Activated CD8-positive, alpha-beta T cell treated with anti-CD3 and anti-CD28 coated beads for 36 hours (primary cell): Measurements from ENCODE around the gene PCCA. TPM values are rescaled to one million over a fixed set of nuclear protein-coding genes. Genes with fewer than 3 reads are reported as not detected.

Experiments
- ATAC-seq: fragments of 200-7000 bp; cut with Tn5 transposase; one replicate; pipeline ENCODE4 v1.10.0; 2021; ENCODE audit warnings: mild to moderate bottlenecking, moderate library complexity
- CTCF ChIA-PET: fragments of 350-600 bp; sonication (Branson Sonifier 250); formaldehyde crosslinking; loops from one replicate; lab custom pipeline; 2021; ENCODE audit warnings: antibody characterized with exemption; lab: Charles Lee
- POLR2A ChIA-PET: fragments of 350-600 bp; sonication (Branson Sonifier 250); formaldehyde crosslinking; loops from one replicate; lab custom pipeline; 2021; ENCODE audit warnings: antibody characterized with exemption; lab: Charles Lee
- DNase-seq: peaks from one replicate; pipeline ENCODE4 v3.0.0-alpha.2; 2020
- H3K27ac Mint-ChIP-seq: one replicate; pipeline ENCODE4 v1.8.0; 2021; ENCODE audit warnings: mild to moderate bottlenecking, mixed read lengths
- H3K27me3 Mint-ChIP-seq: one replicate; pipeline ENCODE4 v1.8.0; 2021; ENCODE audit warnings: mixed read lengths
- H3K36me3 Mint-ChIP-seq: one replicate; pipeline ENCODE4 v1.8.0; 2021; ENCODE audit warnings: low read depth, mixed read lengths
- H3K4me1 Mint-ChIP-seq: one replicate; pipeline ENCODE4 v1.8.0; 2021; ENCODE audit warnings: low read depth, mixed read lengths
- H3K4me3 Mint-ChIP-seq: one replicate; pipeline ENCODE4 v1.8.0; 2021; ENCODE audit warnings: mild to moderate bottlenecking, moderate library complexity, mixed read lengths
- H3K9me3 Mint-ChIP-seq: one replicate; pipeline ENCODE4 v1.8.0; 2021; ENCODE audit warnings: mixed read lengths
- intact Hi-C: fragments of 100-400 bp; cut with micrococcal nuclease; formaldehyde crosslinking; loops from one replicate; pipeline ENCODE4 v1.10.0; 2022
- total RNA-seq, 2 experiments: library from RNA; stranded (reverse); gene quantifications; one replicate each; pipeline ENCODE4 v1.2.3, GENCODE V29; 2021
- TF ChIP-seq, protein P1 (sequence below): fragments of 200-600 bp; IDR thresholded peaks from one replicate; pipeline ENCODE4 v1.8.0; 2022; ENCODE audit warnings: antibody characterized with exemption, mild to moderate bottlenecking

Gene PCCA
- total RNA-seq, 2 experiments from 2014 or later: 8.4 to 9.2 TPM

DNA sequence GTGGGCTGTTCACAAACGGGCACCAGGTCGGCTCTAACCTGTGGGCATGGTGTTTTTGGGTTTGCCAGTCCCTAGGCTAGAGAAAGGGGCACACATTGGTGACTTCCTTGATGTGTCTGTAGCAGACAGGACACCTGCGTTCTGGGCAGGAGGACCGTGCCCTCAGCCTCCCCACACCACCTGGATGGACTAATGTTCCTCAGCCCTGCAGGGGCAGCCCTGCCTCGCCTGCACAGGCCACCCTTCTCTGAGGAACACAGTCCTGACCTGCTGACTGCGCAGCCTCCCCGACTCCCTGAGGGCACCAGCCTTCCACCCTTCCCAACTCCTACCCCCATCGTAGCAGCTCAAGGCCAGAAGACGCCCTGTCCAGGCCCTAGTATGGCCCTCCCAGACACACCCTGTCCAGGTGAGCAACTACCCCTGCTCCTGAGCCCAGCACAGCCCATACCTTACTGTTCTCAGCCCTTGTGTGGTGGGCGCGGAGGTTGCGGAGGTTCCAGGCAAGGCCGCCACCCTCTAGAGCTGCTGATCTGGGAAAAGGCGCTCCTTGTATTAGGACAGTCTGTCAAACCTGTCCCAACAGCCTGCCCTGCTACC, 444.0 kb downstream of the PCCA start:
- Mint-ChIP-seq H3K27me3 (no peaks in the 10 kb centered on the region), H3K36me3 (peaks cover 2% of the 10 kb centered on the region), H3K4me3 (no peak overlapping the region), H3K4me1 (peaks cover 12% of the 10 kb centered on the region), H3K9me3 (no peaks in the 10 kb centered on the region), H3K27ac (no peak overlapping the region)
- TF ChIP-seq, protein P1, sequence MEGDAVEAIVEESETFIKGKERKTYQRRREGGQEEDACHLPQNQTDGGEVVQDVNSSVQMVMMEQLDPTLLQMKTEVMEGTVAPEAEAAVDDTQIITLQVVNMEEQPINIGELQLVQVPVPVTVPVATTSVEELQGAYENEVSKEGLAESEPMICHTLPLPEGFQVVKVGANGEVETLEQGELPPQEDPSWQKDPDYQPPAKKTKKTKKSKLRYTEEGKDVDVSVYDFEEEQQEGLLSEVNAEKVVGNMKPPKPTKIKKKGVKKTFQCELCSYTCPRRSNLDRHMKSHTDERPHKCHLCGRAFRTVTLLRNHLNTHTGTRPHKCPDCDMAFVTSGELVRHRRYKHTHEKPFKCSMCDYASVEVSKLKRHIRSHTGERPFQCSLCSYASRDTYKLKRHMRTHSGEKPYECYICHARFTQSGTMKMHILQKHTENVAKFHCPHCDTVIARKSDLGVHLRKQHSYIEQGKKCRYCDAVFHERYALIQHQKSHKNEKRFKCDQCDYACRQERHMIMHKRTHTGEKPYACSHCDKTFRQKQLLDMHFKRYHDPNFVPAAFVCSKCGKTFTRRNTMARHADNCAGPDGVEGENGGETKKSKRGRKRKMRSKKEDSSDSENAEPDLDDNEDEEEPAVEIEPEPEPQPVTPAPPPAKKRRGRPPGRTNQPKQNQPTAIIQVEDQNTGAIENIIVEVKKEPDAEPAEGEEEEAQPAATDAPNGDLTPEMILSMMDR: no peak
- POLR2A ChIA-PET: no interaction called here
- intact Hi-C loops: no loop called here
- no peak for ATAC-seq
- CTCF ChIA-PET: interaction anchor here (1.1 kb wide), 1 partner anchor 18 kb away, joined by 3 read pairs; no protein-coding TSS in a partner anchor
- no peak for DNase-seq

DNA sequence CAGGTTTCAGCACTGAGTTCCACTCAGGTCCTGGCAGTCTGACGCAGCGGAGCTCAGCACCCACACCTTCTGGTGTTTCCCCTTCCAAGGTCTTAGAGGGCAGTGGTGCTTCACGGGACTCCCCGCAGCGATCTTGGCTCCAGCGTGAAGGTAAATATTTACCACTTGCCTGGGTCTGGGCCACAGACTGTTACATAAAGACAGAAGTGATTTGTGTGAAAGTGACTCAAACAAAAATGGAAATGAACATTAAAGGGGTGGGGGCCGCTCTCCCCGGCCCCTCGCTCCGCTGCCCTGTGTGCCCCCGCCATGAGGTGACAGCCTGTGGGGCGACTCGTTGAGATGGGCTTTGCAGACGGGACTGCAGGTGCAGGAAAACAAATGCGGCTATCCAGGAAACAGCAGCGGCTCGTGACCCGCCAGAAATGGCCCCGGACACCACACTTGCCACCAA, 444.7 kb downstream of the PCCA start:
- peaks cover 19% of the 10 kb centered on the region for H3K4me1 Mint-ChIP-seq
- no peak overlapping the region for H3K27ac Mint-ChIP-seq
- H3K27me3 Mint-ChIP-seq: no peaks in the 10 kb centered on the region
- ChIA-PET CTCF (interaction anchor here (1.2 kb wide), 1 partner anchor 10 kb away, joined by 3 read pairs; no protein-coding TSS in a partner anchor), POLR2A (no interaction called here)
- H3K4me3 Mint-ChIP-seq: no peak overlapping the region
- intact Hi-C loops: no loop called here
- DNase-seq (no peak), ATAC-seq (no peak)
- H3K36me3 Mint-ChIP-seq: peaks cover 2% of the 10 kb centered on the region
- TF ChIP-seq, protein P1: no peak
- no peaks in the 10 kb centered on the region for H3K9me3 Mint-ChIP-seq

DNA sequence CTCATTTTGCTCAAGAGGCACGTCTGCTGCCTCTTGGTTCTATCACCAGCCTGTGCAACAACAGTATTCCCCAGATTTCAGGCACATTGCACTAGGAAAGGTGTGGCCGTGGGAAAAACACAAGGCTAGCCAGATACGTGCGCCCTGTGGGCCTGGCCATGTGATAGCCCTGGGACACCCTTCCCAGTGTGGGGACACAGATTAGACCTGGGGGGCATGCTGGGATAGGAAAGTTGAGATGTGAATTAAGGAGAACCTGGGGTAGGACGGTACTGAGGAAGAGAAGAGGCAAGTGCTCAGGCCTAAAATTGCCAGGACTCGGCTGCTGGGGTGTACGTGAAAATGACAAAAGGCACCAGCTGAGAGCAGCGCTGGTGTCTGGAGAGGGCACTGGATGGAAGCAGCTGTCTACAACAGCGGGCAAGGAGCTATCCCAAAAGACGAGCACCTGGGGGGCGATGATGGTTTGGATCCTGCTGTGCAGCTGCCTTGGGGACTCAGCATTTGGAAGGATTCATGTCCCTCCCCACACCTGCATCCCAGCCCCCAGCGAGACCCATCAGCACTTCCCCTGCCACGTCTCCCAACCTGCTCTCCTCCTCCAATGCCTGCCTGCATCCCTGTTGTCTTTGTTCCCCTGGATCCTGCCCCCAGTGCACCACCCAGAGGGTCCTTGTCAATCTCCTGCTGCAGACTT, 445.4 kb downstream of the PCCA start:
- no peak overlapping the region for H3K27ac Mint-ChIP-seq
- H3K4me1 Mint-ChIP-seq: peaks cover 25% of the 10 kb centered on the region
- H3K27me3 Mint-ChIP-seq: no peaks in the 10 kb centered on the region
- intact Hi-C loops: no loop called here
- peaks cover 2% of the 10 kb centered on the region for H3K36me3 Mint-ChIP-seq
- CTCF ChIA-PET: interaction anchor here (1.2 kb wide), 1 partner anchor 9 kb away, joined by 3 read pairs; no protein-coding TSS in a partner anchor
- TF ChIP-seq, protein P1: no peak
- ATAC-seq: no peak
- POLR2A ChIA-PET: no interaction called here
- no peaks in the 10 kb centered on the region for H3K9me3 Mint-ChIP-seq
- no peak for DNase-seq
- no peak overlapping the region for H3K4me3 Mint-ChIP-seq

DNA sequence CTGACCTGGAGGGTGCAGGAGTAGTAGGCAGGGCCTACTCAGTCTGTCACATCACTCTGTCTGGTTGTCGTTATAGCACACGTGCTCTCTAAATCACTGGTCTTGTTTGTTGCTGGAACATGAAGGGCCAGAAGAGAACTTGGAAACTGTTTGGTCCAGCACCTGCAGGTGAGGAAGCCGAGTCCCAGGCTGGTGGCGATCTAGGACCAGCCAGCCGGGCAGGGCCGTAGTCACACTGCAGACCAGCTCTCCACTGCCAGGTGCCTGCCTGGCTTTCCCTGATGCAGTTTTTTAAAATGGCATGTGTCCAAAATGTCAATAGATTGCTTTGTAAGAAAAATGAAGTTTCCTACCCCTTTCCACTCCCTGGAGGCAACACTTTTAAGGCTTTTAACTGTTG, 446.0 kb downstream of the PCCA start:
- TF ChIP-seq, protein P1: no peak
- peaks cover 28% of the 10 kb centered on the region for H3K4me1 Mint-ChIP-seq
- ChIA-PET POLR2A (no interaction called here), CTCF (interaction anchor here (1.3 kb wide), 1 partner anchor 20 kb away, joined by 3 read pairs; no protein-coding TSS in a partner anchor)
- no peaks in the 10 kb centered on the region for H3K27me3 Mint-ChIP-seq
- DNase-seq (no peak), ATAC-seq (no peak)
- intact Hi-C loops: no loop called here
- no peak overlapping the region for H3K4me3 Mint-ChIP-seq
- peaks cover 2% of the 10 kb centered on the region for H3K36me3 Mint-ChIP-seq
- H3K27ac Mint-ChIP-seq: no peak overlapping the region
- no peaks in the 10 kb centered on the region for H3K9me3 Mint-ChIP-seq
